ENCODE results near the gene CDH4.
A peak's percentile ranks its signal among the peaks of the same experiment; 100 is the strongest.

CDH4 gene

GRCh38 chr20:61605862-61606557 lies 353.9 kb downstream of the CDH4 start:
- DNase-seq (ENCODE audit: low spot score), result no peak

DNA sequence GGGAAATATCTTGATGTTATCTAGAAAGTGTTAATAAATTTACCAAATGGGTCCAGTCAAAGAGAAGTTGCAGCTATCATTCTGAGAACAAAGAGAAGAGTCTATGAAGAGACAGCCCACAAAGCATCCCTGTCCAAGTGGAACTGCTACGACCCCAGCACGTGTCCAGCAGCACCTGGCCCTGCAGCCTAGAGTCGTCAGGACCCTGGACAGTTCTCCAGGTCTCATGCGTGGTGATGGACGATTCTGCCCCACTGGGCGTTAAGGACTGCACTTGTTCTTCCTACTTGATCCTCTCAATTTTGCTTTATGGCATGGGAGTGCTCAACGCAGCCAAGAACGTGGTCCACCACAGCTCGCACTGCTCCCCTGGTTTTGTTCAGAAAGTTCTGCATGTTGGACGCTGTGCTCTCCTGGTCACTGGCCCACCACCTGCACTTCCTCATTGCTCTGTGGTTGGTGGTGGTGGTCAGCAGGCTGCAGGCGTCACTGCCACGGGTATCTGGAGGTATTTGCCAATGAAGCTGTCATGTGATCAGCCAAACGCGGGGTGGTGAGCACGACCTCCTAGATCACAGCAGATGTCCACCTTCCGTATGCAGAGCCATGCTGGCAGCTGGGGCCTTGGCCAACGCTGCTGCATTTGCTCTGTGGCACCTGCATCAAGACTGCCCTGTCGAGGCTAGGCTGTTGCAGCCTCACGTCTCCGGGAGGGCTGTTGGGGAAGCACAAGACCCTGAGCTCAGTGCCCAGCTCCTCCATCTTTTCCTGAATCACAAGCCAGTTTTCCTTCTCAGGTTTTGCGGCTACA lies 356.4 kb downstream of the CDH4 start:
- peak; percentile 18 for DNase-seq (ENCODE audit: low spot score)

DNA sequence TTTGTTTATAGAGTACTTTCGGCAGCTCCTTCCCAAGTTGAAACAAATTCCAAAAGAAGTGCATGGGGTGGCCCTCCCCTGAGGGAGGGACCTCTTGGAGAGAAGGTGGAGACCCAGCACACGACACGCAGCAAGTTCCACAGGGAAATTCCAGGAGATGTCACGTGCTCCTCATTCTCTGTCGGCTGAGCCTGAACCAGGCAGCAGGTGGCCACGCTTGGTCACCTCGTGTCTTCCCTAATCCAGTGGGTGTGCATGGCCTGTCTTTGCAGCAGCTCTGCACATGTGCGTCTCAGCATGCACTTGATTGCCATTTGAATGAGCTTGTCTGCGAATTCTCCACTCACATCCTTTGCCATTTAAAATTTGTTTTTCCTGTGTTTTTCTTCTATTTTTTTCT lies 357.4 kb downstream of the CDH4 start:
- DNase-seq (ENCODE audit: low spot score), result no peak

GRCh38 chr20:61611401-61612180 lies 359.5 kb downstream of the CDH4 start:
- DNase-seq (ENCODE audit: low spot score), result no peak

DNA sequence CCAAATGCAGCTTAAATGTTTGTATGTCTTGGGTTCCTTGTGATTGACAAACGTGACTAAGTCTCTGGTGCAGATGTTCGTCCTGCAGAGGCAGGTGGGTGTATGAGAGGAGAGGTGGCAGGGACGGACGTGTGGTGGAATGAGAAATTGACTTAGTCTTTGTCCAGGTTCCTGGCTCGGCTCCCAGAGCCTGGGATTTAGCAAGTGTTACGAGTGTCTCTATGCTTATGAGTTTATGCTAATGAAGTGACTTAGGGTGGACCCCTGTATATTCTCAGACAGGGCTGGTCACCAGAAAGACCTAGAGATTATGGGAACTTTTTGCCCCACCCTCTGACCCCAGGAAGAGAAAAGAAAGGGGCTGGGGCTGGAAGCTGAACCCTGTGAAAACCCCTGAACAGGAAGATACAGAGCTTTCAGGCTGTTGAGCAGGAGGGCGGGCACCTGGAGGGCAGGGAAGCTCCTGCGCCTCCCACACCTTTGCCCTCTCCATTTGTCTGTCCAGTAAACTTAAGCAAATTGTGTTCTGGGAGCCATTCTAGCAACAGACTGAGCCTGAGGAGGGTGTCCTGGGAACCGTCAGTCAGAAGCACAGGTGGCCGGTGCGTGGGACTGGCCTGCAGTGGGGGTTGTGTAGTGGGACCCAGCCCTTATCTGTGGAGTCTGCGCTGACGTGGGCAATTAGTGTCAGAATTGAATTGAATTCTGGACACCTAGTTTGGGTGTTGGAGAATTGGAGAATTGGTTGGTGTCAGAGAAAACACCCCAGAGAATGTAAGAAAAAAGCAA lies 362.1 kb downstream of the CDH4 start:
- no peak for DNase-seq (ENCODE audit: low spot score)

GRCh38 chr20:61614706-61615100 lies 362.6 kb downstream of the CDH4 start:
- DNase-seq (ENCODE audit: low spot score), result no peak

DNA sequence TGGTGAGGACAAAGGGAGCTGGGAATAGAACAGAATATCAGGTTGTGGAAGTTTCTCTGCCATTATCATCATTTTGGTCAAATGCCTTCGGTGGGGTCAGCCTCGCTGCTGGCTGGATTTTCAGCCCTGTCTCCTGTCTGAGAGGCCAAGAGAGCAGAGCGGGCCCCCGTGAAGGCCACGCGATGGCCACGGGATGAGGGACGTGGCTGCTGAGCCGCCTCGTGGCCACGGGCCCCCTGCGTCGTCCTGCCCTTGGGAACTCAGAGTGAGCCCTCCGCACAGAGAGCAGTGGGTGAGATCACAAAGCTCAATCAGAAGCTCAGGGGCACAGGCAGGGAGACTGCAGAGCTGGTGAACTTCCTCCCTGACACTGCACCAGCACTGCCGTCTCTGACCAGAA lies 363.7 kb downstream of the CDH4 start:
- no peak for DNase-seq (ENCODE audit: low spot score)

DNA sequence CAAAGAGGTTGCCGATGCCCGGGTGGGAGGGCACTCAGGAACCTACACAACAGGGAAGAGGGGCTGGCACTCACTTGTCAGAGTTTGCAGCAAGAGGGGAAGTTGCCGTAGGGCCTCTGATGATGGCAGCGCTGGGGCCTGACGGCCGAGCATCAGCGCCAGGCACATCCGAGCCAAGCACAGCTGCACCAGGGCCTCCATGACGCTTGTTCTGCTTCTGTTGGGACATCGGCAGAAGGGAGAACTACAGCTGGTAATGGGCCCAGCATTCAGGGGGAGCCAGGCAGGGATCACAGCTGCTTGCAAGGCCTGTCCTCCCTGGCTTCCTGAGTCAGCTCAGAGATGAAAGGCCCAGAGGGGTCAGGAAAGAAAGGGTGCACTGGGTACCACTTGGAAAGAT lies 367.7 kb downstream of the CDH4 start:
- no peak for DNase-seq (ENCODE audit: low spot score)

DNA sequence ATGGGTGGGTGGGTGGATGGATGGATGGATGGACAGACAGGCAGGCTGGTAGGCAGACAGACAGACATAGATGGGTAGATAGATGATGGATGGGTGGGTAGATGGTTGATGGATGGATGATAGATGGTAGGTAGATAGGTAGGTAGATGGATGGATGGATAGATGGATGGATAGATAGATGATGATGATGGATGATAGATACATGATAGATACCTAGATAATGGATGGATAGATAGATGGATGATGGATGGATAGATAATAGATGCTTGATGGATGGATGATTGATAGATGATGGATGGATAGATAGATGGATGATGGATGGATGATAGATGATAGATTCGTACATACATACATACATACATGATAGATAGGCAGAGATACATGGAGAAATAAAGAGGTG lies 368.1 kb downstream of the CDH4 start:
- DNase-seq (ENCODE audit: low spot score), result no peak

- DNase-seq (ENCODE audit: low spot score), result no peak
These were observed 369.1 kb downstream of the CDH4 start for GRCh38 chr20:61621035-61621730.

DNA sequence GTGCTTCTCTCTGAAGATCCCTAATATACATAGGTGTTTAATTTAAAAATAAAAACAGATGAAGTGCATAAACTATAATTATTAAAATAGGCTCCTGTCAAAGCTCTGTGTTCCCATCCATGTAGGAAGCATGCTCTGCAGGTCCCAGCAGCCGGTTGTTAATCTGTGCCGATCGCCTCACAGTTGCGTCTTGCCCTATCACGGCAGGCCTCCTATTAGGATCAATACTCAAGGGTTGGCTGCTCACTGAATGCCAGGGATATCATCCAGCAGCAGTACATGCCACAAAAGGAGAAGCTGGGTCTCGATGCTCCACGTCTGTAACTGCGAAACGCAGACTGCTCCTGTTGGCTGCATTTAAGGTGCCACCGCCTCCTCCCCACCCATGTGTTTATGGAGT lies 369.8 kb downstream of the CDH4 start:
- no peak for DNase-seq (ENCODE audit: low spot score)

DNA sequence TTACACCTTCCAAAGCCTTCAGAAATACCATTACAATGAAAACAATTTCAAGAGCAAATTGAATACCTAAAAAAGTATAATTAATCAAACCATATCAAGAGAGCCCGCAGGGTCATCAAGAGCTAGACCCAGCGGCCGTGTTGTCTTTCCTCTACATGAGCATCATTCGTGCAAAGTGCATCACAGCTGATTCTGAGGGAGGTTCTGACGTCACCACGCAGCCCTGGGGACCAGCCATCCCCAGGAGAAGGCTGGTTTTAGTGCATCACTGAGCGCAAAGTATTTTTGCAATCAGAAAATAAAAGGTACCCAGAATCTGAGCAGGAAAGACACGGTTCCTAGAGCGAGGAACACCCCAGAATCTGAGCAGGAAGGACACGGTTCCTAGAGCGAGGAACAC lies 371.4 kb downstream of the CDH4 start:
- no peak for DNase-seq (ENCODE audit: low spot score)

- no peak for DNase-seq (ENCODE audit: low spot score)
These were observed 373.2 kb downstream of the CDH4 start for GRCh38 chr20:61625246-61625645.

DNA sequence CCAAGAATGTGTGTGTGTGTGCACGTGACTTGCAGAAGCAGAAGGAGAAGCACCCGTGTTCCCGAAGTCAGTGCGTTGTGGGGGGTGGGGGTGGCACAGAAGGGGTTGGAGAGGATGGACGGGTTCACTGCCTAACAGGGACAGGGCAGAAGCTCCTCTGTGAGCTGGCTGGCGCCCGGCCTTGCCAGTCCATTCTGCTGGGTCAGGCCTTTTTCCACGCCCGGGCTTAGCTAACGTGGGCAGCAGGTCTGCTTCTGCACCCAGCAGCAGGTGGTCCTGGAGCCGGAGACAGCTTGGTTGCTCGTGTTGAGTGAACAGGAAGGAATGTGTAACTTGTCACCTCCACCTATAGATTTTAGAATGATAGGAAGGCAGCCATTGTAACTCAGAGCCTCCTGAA lies 374.4 kb downstream of the CDH4 start:
- DNase-seq (ENCODE audit: low spot score), result no peak

DNA sequence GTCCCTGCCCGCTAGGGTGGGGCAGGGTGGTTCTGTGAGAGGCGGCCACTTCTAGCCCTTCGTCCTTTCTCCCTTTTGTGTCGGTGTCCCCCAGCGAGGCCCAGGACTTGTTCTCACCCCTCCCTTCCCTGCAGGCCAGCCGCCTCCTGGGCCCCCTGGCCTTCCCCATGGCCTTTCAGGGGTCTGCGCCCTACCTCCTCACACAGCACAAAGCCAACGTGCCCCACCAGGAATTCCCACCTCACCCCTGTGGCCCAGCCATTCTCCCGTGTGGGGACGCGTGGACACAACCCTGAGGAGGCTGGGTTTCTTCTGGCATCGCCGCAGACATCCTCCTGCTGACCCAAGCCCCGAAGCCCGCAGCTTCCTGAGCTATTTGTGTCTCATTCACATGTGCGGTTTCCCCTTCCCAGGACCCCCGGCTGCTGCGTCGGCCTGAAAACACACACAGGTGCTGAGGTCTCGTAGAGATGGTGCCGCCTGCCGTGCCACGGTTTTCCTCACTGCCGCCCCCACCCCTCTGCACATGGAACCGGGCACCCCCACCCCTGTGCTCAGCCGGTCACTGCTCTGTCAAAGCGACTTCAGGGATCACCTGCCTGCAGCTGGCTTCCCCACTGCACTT lies 375.8 kb downstream of the CDH4 start:
- DNase-seq (ENCODE audit: low spot score), result no peak

DNA sequence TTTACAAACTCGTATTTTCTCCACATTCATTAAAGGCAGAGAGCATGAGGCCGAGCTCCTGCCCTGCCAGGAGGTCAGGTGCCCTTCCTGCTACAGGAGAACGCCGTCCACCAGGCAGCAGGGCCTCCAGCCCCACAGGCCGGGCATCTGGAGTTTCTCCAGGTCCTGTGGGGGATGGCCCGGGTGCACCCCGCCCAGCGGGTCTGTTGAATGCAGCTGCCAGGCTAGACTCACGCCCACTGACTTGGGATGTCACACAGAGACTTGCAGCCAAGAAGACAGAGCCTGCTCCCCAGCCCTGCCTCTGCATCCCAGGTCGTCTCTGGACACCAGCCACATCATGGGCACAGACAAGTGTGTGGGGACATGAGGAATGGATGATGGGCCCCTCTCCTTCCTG lies 376.4 kb downstream of the CDH4 start:
- no peak for DNase-seq (ENCODE audit: low spot score)

DNA sequence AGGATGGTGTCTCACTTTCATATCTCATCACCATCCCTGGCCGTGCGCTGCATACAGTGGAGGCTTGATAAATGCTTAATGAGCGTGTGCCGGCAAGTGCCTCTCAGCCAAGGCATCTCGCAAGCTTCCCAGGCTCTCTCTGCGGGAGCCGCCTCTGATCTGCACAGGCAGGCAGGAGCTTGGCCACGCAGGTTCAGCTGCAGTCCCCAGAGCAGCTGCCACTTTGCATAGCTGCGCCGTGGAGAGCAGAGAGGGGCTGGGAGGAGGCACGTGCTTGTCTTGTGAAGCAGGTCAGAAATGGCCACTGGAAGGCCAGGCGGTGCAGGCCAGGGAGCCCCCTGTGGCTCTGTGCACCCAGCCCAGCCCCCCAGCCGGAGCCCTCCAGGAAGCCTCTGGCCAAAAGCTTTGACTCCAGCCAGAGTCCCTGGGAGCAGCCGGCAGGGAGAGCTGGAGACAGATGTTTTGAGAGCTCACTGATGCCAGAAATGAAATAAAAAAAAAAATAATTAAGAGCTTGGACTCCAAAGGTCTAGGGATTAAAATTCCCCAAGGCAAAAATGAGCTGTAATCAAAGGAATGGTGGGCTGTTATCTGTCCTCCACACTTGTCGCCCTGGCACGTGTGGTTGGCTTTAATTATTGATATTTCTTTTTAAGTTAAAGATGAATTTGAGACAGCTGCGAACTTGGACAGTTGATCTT lies 377.0 kb downstream of the CDH4 start:
- DNase-seq (ENCODE audit: low spot score), result no peak

DNA sequence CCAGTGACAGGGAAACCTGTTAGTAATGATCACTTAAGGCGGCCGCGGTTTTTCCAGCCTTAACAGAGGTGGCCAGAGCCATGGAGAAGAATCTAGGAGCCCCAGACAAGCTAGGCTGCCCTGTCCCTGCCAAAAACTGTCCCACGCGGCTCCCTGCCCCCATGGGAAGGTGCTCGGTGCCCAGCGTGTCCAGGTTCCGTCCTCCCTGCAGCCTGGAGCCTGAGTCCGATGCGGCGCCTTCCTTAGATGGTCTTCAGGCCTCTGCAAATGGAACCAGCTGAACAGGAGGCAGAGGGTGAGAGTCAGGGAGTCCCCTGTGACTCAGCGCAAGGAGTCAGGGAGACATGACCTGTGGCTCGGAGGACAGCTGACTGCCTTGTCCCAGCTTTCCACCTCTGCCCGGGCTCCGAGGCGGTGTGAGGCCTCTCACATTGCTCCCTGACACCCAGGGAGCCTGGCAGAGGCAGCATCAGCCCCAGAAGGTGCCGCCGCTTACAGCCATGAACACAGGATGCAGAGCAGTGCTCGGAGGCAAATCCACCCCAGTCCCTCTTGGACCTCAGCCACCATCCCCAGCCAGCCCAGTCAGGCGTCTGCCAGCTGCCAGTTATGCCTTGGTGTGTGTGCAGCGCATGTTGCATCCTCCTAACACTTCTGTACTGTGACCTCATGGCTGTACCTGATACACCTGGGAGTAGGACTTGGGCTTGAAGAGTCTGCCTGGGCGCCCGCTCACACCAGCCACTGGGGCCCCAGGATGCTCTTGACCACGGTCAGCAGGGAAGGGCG lies 377.7 kb downstream of the CDH4 start:
- no peak for DNase-seq (ENCODE audit: low spot score)

DNA sequence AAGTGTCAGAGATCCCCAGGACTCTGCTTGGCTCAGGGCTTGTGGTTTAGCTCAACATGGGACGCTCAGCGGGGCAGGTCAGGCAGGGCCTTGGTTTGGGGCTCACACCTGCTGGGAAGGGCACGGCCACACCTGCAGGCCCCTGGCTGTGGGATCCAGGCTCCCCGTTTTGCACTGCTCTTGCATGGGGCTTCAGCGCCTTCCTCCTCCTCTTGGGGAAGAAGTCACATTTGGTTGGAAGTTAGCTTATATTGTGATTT lies 378.3 kb downstream of the CDH4 start:
- DNase-seq (ENCODE audit: low spot score), result no peak

GRCh38 chr20:61630816-61631215 lies 378.8 kb downstream of the CDH4 start:
- no peak for DNase-seq (ENCODE audit: low spot score)
